ENCODE measurements around the gene SRGAP1.
"Not testable (repeated sequence)": the region's sequence is repeated elsewhere in the genome, so short reads cannot be mapped to it uniquely, and the experiment has no call there.

The SRGAP1 gene

DNA sequence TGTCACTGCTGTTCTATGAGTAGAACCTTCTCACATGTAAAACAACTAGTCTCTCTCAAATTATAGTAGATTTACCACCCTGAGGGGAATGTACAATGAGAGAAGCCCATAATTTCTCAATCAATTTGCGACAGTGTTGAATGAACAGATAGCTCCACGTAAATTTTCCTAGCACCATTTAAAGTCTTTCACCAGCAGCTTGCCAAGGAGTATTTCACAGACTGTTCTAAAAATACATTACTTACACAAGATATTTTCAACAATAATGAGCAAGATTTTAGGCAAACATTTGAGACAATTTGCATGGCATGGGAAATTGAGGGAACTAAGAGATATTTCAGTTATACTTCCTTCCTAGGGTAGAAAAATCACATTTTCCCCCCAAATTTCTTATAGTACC lies 226.0 kb downstream of the SRGAP1 start:
- TF ChIP-seq, protein P1, sequence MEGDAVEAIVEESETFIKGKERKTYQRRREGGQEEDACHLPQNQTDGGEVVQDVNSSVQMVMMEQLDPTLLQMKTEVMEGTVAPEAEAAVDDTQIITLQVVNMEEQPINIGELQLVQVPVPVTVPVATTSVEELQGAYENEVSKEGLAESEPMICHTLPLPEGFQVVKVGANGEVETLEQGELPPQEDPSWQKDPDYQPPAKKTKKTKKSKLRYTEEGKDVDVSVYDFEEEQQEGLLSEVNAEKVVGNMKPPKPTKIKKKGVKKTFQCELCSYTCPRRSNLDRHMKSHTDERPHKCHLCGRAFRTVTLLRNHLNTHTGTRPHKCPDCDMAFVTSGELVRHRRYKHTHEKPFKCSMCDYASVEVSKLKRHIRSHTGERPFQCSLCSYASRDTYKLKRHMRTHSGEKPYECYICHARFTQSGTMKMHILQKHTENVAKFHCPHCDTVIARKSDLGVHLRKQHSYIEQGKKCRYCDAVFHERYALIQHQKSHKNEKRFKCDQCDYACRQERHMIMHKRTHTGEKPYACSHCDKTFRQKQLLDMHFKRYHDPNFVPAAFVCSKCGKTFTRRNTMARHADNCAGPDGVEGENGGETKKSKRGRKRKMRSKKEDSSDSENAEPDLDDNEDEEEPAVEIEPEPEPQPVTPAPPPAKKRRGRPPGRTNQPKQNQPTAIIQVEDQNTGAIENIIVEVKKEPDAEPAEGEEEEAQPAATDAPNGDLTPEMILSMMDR (IDR thresholded peaks at IDR 0.05; ENCODE audit: low read depth, low read length, missing control alignments): no peak
- DNase-seq (ENCODE audit: low read depth): no peak
- no peak overlapping the region for H3K4me3 ChIP-seq (ENCODE audit: low read depth, low read length)

DNA sequence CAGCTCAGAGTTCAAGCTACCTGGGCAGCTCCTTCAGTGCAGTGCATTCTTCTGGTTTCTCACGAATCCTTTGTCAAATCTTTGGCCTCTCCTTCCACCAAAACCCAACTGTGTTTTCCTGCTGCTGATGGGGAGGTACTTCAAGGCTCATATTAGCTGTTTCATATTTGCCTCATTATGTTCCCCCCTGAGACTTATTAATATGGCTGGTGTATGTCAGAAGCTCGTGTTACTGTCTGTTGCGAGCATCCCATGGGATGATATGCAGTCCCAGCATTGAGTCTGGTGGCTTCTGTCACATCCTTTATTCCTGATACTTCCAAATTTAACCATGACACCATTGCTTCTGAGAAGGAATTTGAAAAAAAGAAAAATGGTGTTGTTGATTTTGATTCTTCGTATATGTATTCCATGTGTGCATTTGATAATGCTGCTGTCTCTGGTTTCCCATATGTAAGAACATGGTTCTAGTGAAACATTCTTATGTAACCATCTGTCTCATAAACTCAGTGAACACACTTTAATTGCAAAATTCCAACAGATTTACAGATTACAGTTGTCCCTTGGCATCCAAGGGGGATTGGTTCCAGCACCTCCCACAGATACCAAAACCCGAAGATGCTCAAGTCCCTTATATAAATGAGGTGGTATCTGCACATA lies 228.5 kb downstream of the SRGAP1 start:
- H3K4me3 ChIP-seq (ENCODE audit: low read depth, low read length): no peak overlapping the region
- DNase-seq (ENCODE audit: low read depth): no peak
- TF ChIP-seq, protein P1 (IDR thresholded peaks at IDR 0.05; ENCODE audit: low read depth, low read length, missing control alignments): no peak

DNA sequence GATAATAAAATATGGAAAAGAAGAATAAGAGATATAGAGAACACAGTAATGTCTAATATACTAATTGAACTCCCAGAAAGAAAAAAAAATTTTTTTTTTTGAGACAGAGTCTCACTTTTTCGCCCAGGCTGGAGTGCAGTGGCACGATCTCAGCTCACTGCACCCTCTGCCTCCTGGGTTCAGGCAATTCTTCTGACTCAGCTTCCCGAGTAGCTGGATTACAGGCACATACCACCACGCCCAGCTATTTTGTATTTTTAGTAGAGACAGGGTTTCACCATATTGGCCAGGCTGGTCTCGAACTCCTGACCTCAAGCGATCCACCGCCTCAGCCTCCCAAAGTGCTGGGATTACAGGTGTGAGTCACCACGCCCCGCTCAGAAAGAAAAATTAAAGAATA lies 232.1 kb downstream of the SRGAP1 start:
- not testable (repeated sequence) for DNase-seq (ENCODE audit: low read depth); H3K4me3 ChIP-seq (ENCODE audit: low read depth, low read length)

GRCh38 chr12:64077922-64078321 lies 233.4 kb downstream of the SRGAP1 start:
- DNase-seq (ENCODE audit: low read depth): no peak
- H3K4me3 ChIP-seq (ENCODE audit: low read depth, low read length): no peak overlapping the region
- TF ChIP-seq, protein P1 (IDR thresholded peaks at IDR 0.05; ENCODE audit: low read depth, low read length, missing control alignments): no peak

DNA sequence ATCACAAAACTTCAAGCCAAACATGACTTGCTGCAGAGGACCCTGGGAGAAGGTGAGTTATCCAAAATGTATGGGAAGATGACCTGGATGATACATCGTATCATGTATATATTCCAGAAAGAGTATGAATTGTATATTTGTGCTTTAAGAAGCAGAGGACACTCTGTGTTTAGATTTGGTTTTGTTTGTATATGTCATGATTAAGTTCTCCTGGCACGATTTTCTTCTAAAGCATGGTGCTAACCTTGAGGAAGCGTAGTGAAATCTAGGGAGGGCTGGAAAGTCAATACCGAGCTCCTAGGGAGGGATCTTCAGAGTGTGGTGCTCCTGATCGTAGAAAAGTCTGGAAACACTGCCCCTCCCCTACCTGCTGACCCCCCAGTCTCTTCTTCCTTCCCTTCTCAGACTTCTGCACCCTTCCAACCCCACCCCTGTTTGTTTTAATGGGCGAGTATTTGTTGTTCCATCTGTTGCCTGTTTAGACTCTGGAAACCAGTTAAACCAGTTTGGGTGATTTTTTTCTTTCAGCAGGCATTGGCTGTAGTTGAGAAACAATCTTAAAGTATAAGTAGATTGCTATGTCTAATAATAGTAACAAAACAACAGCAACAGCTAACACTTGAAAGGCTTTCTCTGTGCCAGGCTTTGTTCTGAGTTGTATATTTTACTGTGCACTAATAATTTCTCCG lies 236.0 kb downstream of the SRGAP1 start:
- TF ChIP-seq, protein P1 (IDR thresholded peaks at IDR 0.05; ENCODE audit: low read depth, low read length, missing control alignments): no peak
- DNase-seq (ENCODE audit: low read depth): no peak
- no peak overlapping the region for H3K4me3 ChIP-seq (ENCODE audit: low read depth, low read length)

DNA sequence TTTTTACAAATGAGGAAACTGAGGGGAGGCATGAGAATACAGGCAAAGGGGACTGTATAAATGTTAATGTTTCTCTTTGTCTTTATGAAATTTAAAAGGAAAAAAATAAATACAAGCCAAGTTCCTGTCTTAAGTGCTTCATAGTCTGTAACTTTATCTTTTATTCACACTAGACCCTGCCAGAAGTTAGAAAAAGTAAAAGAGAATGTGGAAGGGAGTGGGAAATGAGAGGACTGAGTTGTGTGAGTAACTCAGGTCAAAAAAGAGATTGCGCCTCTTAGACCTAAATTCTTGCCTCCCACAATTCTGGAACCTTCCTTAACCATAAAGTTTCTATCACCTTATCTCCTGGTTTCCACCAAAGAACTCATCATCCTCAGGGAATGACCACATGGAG lies 236.5 kb downstream of the SRGAP1 start:
- no peak for DNase-seq (ENCODE audit: low read depth)
- TF ChIP-seq, protein P1 (IDR thresholded peaks at IDR 0.05; ENCODE audit: low read depth, low read length, missing control alignments): no peak
- H3K4me3 ChIP-seq (ENCODE audit: low read depth, low read length): no peak overlapping the region

DNA sequence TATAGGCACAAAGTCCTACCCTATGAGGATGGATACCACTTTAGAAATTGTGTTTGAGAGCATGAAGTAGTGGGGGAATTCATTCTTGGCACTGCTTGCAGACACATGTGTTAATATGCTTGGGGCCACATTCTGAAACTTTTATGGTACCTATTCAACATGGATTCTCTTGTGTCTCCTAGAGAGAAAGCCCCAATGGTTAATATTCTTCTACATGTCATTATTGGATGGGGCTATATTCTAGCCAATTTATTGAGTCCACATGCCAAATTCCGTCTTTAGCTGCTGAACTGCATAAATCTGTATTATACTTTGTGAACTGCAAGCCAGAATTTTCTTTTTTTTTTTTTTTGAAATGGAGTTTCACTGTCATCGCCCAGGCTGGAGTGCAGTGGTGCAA lies 237.6 kb downstream of the SRGAP1 start:
- TF ChIP-seq, protein P1 (IDR thresholded peaks at IDR 0.05; ENCODE audit: low read depth, low read length, missing control alignments): no peak
- no peak for DNase-seq (ENCODE audit: low read depth)
- no peak overlapping the region for H3K4me3 ChIP-seq (ENCODE audit: low read depth, low read length)
